SK-N-SH treated with all-trans-retinoic acid at 6 μM for 48 hours (cell line): ENCODE data around the gene OR10A4.

ENCODE experiments used
- ATAC-seq: fragments of 200-7000 bp; cut with Tn5 transposase; 3 replicates; pipeline ENCODE4 v1.9.1; 2020; ENCODE audit warnings: mild to moderate bottlenecking, moderate library complexity
- ARNTL ChIP-seq: fragments of 450-650 bp; formaldehyde crosslinking; IDR thresholded peaks from 2 replicates; pipeline ENCODE4 v1.5.0; 2020; ENCODE audit warnings: low read depth, mild to moderate bottlenecking, moderate library complexity, borderline replicate concordance
- BACH2 ChIP-seq: fragments of 250-450 bp; sonication (Bioruptor Pico); IDR thresholded peaks from 2 replicates; pipeline ENCODE4 v1.9.0; 2021; ENCODE audit warnings: mild to moderate bottlenecking, borderline replicate concordance
- CSDC2 ChIP-seq: fragments of 250-450 bp; sonication (Bioruptor Pico); IDR thresholded peaks from 2 replicates; pipeline ENCODE4 v1.5.0; 2020; ENCODE audit warnings: mild to moderate bottlenecking, moderate library complexity
- ESRRG ChIP-seq: fragments of 250-450 bp; sonication (Bioruptor Pico); IDR thresholded peaks from 2 replicates; pipeline ENCODE4 v1.6.1; 2021; ENCODE audit warnings: mild to moderate bottlenecking
- GLIS3 ChIP-seq: fragments of 250-450 bp; sonication (Bioruptor Pico); IDR thresholded peaks from 2 replicates; pipeline ENCODE4 v1.5.0; 2020; ENCODE audit warnings: mild to moderate bottlenecking, moderate library complexity
- ISL1 ChIP-seq: fragments of 250-450 bp; sonication (Bioruptor Pico); IDR thresholded peaks from 2 replicates; pipeline ENCODE4 v2.1.2; 2022; ENCODE audit warnings: mild to moderate bottlenecking, moderate library complexity
- OSR1 ChIP-seq: fragments of 250-450 bp; sonication (Bioruptor Pico); IDR thresholded peaks from 2 replicates; pipeline ENCODE4 v1.8.0; 2022; ENCODE audit warnings: moderate library complexity, mild to moderate bottlenecking, inconsistent platforms
- PATZ1 ChIP-seq: fragments of 250-450 bp; sonication (Bioruptor Pico); IDR thresholded peaks from 2 replicates; pipeline ENCODE4 v1.8.0; 2020; ENCODE audit warnings: mild to moderate bottlenecking, moderate library complexity, borderline replicate concordance
- PPARA ChIP-seq: fragments of 250-450 bp; sonication (Bioruptor Pico); IDR thresholded peaks from 2 replicates; pipeline ENCODE4 v1.5.0; 2020; ENCODE audit warnings: mild to moderate bottlenecking, borderline replicate concordance
- RARB ChIP-seq: fragments of 250-450 bp; sonication (Bioruptor Pico); IDR thresholded peaks from 2 replicates; pipeline ENCODE4 v1.8.0; 2021; ENCODE audit warnings: mild to moderate bottlenecking, moderate library complexity
- SNAI2 ChIP-seq: fragments of 250-450 bp; sonication (Bioruptor Pico); IDR thresholded peaks from 2 replicates; pipeline ENCODE4 v1.5.0; 2020; ENCODE audit warnings: mild to moderate bottlenecking, moderate library complexity
- TCF4 ChIP-seq: fragments of 250-450 bp; sonication (Bioruptor Pico); IDR thresholded peaks from 2 replicates; pipeline ENCODE4 v1.8.0; 2021; ENCODE audit warnings: mild to moderate bottlenecking, moderate library complexity, borderline replicate concordance
- TOX ChIP-seq: fragments of 250-450 bp; sonication (Bioruptor Pico); IDR thresholded peaks from 2 replicates; pipeline ENCODE4 v1.8.0; 2021; ENCODE audit warnings: mild to moderate bottlenecking, moderate library complexity, borderline replicate concordance
- TSHZ2 ChIP-seq: fragments of 250-450 bp; sonication (Bioruptor Pico); IDR thresholded peaks from 2 replicates; pipeline ENCODE4 v1.5.0; 2020; ENCODE audit warnings: mild to moderate bottlenecking, moderate library complexity
- ZC3H10 ChIP-seq: fragments of 250-450 bp; sonication (Bioruptor Pico); IDR thresholded peaks from 2 replicates; pipeline ENCODE4 v1.5.1; 2021; ENCODE audit warnings: mild to moderate bottlenecking, moderate library complexity
- ZFP3 ChIP-seq: fragments of 250-450 bp; sonication (Bioruptor Pico); IDR thresholded peaks from 2 replicates; pipeline ENCODE4 v1.5.0; 2020; ENCODE audit warnings: mild to moderate bottlenecking, moderate library complexity
- ZFP30 ChIP-seq: fragments of 450-650 bp; formaldehyde crosslinking; IDR thresholded peaks from 2 replicates; pipeline ENCODE4 v1.5.0; 2022; ENCODE audit warnings: mild to moderate bottlenecking, moderate library complexity
- ZNF565 ChIP-seq: fragments of 450-650 bp; formaldehyde crosslinking; conservative IDR thresholded peaks from 2 replicates; pipeline ENCODE4 v1.5.0; 2020; ENCODE audit warnings: low read depth, mild to moderate bottlenecking, moderate library complexity
- ZNF70 ChIP-seq: fragments of 450-650 bp; formaldehyde crosslinking; IDR thresholded peaks from 2 replicates; pipeline ENCODE4 v1.5.0; 2020; ENCODE audit warnings: mild to moderate bottlenecking, moderate library complexity
- ZNF8 ChIP-seq: fragments of 450-650 bp; formaldehyde crosslinking; IDR thresholded peaks from 2 replicates; pipeline ENCODE4 v1.5.0; 2020; ENCODE audit warnings: mild to moderate bottlenecking, moderate library complexity
- TF ChIP-seq, protein P1 (sequence below): fragments of 250-450 bp; sonication (Bioruptor Pico); IDR thresholded peaks from 2 replicates; pipeline ENCODE4 v1.5.1; 2020; ENCODE audit warnings: low read depth, mild to moderate bottlenecking, moderate library complexity
- TF ChIP-seq, protein P2 (sequence below): fragments of 250-450 bp; sonication (Bioruptor Pico); IDR thresholded peaks from 2 replicates; pipeline ENCODE4 v1.8.0; 2021; ENCODE audit warnings: low read depth, mild to moderate bottlenecking, moderate library complexity, borderline replicate concordance
- TF ChIP-seq, protein P3 (sequence below): fragments of 250-450 bp; sonication (Bioruptor Pico); IDR thresholded peaks from 2 replicates; pipeline ENCODE4 v1.5.1; 2021; ENCODE audit warnings: mild to moderate bottlenecking, moderate library complexity

Gene OR10A4

GRCh38 chr11:6919698-6920097, 43.3 kb downstream of the OR10A4 start:
- ATAC-seq, result no peak
- TF ChIP-seq TCF4, result no peak
- TF ChIP-seq CSDC2, result no peak
- TF ChIP-seq SNAI2 (CRISPR knock-in tag), result no peak
- TF ChIP-seq, protein P1, sequence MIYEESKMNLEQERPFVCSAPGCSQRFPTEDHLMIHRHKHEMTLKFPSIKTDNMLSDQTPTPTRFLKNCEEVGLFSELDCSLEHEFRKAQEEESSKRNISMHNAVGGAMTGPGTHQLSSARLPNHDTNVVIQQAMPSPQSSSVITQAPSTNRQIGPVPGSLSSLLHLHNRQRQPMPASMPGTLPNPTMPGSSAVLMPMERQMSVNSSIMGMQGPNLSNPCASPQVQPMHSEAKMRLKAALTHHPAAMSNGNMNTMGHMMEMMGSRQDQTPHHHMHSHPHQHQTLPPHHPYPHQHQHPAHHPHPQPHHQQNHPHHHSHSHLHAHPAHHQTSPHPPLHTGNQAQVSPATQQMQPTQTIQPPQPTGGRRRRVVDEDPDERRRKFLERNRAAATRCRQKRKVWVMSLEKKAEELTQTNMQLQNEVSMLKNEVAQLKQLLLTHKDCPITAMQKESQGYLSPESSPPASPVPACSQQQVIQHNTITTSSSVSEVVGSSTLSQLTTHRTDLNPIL (CRISPR knock-in tag), result no peak

DNA sequence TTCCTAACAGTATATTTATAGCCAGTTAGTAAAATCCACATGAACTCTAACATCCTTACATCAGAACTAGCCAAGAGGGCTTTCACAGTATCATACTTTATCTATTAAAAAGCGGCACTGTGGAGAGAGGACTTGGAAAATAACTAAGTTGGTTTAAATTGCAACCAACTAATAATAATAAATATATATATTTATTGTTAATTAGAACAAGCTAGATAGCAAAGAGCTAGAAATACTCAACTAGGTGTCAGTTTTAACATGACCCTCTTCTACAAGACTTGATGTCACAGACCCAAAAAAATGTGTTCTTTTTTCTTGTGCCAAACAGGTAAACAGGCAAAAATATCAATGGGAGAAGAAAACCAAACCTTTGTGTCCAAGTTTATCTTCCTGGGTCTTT, 44.3 kb downstream of the OR10A4 start, which contains the start of gene OR2D3:
Gene OR2D3, plus strand, starts transcription at position 301 of the 400 bp plus-strand sequence. Its CDS starts 0 bp downstream, at position 301.
- ATAC-seq, result no peak
- no peak for TF ChIP-seq CSDC2
- TF ChIP-seq TSHZ2 (CRISPR knock-in tag), result no peak
- TF ChIP-seq, protein P2, sequence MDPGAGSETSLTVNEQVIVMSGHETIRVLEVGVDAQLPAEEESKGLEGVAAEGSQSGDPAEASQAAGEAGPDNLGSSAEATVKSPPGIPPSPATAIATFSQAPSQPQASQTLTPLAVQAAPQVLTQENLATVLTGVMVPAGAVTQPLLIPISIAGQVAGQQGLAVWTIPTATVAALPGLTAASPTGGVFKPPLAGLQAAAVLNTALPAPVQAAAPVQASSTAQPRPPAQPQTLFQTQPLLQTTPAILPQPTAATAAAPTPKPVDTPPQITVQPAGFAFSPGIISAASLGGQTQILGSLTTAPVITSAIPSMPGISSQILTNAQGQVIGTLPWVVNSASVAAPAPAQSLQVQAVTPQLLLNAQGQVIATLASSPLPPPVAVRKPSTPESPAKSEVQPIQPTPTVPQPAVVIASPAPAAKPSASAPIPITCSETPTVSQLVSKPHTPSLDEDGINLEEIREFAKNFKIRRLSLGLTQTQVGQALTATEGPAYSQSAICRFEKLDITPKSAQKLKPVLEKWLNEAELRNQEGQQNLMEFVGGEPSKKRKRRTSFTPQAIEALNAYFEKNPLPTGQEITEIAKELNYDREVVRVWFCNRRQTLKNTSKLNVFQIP (CRISPR knock-in tag), result no peak
- no peak for TF ChIP-seq ZNF70 (CRISPR knock-in tag)
- no peak for TF ChIP-seq RARB (CRISPR knock-in tag)
- TF ChIP-seq ZNF8 (CRISPR knock-in tag), result no peak
- TF ChIP-seq ZFP3 (CRISPR knock-in tag), result no peak
- TF ChIP-seq OSR1 (CRISPR knock-in tag), result no peak
- TF ChIP-seq GLIS3, result no peak
- no peak for TF ChIP-seq PPARA (CRISPR knock-in tag)
- no peak for TF ChIP-seq TOX (CRISPR knock-in tag)
- no peak for TF ChIP-seq TCF4

DNA sequence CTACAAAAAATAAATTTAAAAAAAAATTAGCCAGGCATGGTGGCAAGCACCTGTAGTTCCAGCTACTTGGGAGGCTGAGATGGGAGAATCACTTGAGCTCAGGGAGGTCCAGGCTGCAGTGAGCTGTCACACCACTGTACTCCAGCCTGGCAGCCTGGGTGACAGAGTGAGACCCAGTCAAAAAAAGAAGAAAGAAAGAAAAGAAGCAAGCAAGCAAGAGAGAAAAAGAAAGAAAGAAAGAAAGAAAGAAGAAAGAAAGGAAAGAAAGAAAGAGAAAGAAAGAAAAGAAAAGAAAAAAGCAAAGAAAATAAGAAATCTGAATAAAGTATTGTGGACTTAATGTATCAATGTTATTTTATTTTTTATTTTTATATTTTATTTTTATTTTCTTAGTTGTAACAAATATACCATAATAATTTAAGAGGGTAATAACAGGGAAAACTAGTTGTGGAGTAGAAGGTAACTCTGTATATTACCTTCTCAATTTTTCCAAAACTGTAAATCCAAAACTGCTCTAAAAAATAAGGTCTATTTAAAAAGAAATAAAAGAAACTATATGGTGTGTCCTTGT, 48.7 kb downstream of the OR10A4 start:
- TF ChIP-seq ESRRG (no peak), ZNF565 (CRISPR knock-in tag) (no peak), TCF4 (no peak), ARNTL (CRISPR knock-in tag) (no peak), ZFP30 (no peak), PPARA (CRISPR knock-in tag) (no peak), BACH2 (CRISPR knock-in tag) (no peak), ZNF8 (CRISPR knock-in tag) (no peak), ZC3H10 (CRISPR knock-in tag) (no peak), CSDC2 (no peak), ISL1 (CRISPR knock-in tag) (no peak), GLIS3 (no peak), PATZ1 (no peak), OSR1 (CRISPR knock-in tag) (no peak), ZNF70 (CRISPR knock-in tag) (no peak), SNAI2 (CRISPR knock-in tag) (no peak), RARB (CRISPR knock-in tag) (no peak)
- TF ChIP-seq, protein P1 (CRISPR knock-in tag), result no peak
- TF ChIP-seq, protein P3, sequence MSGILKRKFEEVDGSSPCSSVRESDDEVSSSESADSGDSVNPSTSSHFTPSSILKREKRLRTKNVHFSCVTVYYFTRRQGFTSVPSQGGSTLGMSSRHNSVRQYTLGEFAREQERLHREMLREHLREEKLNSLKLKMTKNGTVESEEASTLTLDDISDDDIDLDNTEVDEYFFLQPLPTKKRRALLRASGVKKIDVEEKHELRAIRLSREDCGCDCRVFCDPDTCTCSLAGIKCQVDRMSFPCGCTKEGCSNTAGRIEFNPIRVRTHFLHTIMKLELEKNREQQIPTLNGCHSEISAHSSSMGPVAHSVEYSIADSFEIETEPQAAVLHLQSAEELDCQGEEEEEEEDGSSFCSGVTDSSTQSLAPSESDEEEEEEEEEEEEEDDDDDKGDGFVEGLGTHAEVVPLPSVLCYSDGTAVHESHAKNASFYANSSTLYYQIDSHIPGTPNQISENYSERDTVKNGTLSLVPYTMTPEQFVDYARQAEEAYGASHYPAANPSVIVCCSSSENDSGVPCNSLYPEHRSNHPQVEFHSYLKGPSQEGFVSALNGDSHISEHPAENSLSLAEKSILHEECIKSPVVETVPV (CRISPR knock-in tag), result no peak
- ATAC-seq, result no peak
